GM12892 (cell line): Measurements from ENCODE around the gene CDCA5.
A peak's percentile ranks its signal among the peaks of the same experiment; 100 is the strongest.
"Not testable (repeated sequence)": the region's sequence is repeated elsewhere in the genome, so short reads cannot be mapped to it uniquely, and the experiment has no call there.

Source experiments
- DNase-seq: peaks from one replicate; pipeline ENCODE4 v3.0.0; 2011; ENCODE audit not compliant: insufficient read length
- FAIRE-seq: peaks from 2 replicates; lab custom pipeline; 2011; peaks lifted over from hg19 to GRCh38; lab: Jason Lieb, UNC
- POLR2A ChIP-seq: IDR thresholded peaks from 2 replicates; pipeline ENCODE4 v1.6.1; 2011; ENCODE audit warnings: low read depth, low read length, control low read depth
- POLR2AphosphoS5 ChIP-seq: IDR thresholded peaks from 2 replicates; pipeline ENCODE4 v1.6.1; 2011; ENCODE audit warnings: low read depth, low read length, control low read depth
- TAF1 ChIP-seq: IDR thresholded peaks from 2 replicates; pipeline ENCODE4 v1.6.1; 2011; ENCODE audit warnings: low read depth, mild to moderate bottlenecking, control low read depth, low read length, borderline replicate concordance

Gene CDCA5

GRCh38 chr11:65126624-65127274, 42.9 kb upstream of the CDCA5 start:
- peak; percentile 42 for FAIRE-seq
- no peak for DNase-seq

GRCh38 chr11:65125197-65126056, 41.6 kb upstream of the CDCA5 start:
- no peak for FAIRE-seq
- TF ChIP-seq POLR2A (no peak), TAF1 (no peak), POLR2AphosphoS5 (no peak)
- no peak for DNase-seq

More at GRCh38 chr11:65126624-65127274, 42.9 kb upstream of the CDCA5 start:
- 0 out of 2 replicates have a peak, but pooled peaks have one; percentile 45 for TF ChIP-seq POLR2AphosphoS5
- peak; percentile 48; the same call in 1 of the 2 replicates for TF ChIP-seq POLR2A
- TF ChIP-seq TAF1, result no peak

GRCh38 chr11:65124480-65125196, 40.8 kb upstream of the CDCA5 start:
- FAIRE-seq (no peak), DNase-seq (no peak)

DNA sequence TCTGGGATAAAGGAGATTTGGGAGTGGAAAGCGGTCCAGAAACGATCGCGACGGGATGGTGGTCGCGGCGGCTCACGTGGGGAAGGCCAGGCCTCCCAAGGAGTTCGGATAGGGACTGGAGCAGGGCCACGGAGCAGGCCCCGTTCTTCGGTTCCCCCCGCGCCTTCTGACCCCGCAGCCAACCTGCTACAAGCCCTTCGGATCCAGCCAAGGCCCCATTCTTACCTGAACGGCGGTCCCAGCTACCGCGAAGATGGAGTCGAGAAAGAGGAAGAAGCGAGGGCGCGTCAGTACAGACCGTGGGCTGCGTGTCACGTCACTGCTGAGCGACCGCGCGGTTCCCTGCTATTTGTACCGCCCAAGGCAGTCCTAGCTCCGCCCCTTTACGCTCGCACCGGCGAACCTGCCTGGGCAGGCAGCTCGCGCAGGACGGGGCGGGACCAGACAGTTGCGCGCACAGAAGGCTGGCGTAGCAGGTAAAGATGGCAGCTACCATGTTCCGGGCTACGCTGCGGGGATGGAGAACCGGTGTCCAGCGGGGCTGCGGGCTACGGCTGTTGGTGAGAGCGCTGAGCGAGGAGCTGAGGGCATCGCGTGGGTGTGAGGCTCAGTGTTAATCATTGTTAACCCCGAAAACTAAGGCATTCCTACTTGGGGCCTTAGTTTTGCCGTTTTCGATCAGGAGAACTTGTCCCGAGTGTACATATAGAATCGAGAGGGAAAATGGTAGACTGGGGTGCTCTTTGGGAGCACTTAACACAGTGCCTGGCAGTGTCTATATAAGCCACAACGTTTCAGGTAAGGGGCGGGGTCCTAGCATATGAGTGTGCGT, 38.2 kb upstream of the CDCA5 start, which contains the start of the genes FAU and MRPL49:
FAU (minus strand) TSS at position 270 of the 832 bp plus-strand sequence. CDS start 321 bp downstream, outside the sequence.
MRPL49 (plus strand) TSS at position 457 of the 832 bp plus-strand sequence; CDS start at position 483, 26 bp downstream.
- DNase-seq, result peak; percentile 96
- peak; percentile 88 for TF ChIP-seq POLR2AphosphoS5
- peak; percentile 94 for TF ChIP-seq POLR2A
- TF ChIP-seq TAF1, result peak; percentile 90
- FAIRE-seq, result peak; percentile 100

More at GRCh38 chr11:65124480-65125196, 40.8 kb upstream of the CDCA5 start:
- TF ChIP-seq POLR2A, result no peak
- TF ChIP-seq POLR2AphosphoS5, result no peak
- TF ChIP-seq TAF1, result no peak

- TF ChIP-seq TAF1 (no peak), POLR2A (no peak), POLR2AphosphoS5 (no peak)
- FAIRE-seq (no peak), DNase-seq (no peak)
Observed at GRCh38 chr11:65121447-65121864, 37.6 kb upstream of the CDCA5 start.

DNA sequence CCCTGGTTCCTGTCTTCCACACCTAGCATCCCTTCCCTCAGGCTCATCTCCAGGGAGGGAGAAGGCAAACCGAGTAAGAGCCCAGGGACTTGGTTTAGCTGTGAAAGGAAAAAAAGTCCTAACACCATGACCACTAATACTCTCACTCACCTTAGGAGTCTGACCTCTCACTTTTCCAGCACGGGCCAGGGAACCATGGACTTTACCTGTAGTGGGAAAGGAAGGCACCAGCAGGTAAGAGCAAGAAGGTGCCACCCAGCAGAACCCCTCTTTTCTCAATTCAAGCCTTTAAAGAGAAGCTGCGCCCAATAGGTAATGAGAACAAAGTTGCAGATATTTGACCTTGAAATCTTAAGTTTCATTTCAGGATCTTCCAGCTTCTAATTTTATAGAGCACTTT, 37.0 kb upstream of the CDCA5 start:
- TF ChIP-seq POLR2AphosphoS5 (no peak), POLR2A (no peak), TAF1 (no peak)

GRCh38 chr11:65119670-65119995, 35.8 kb upstream of the CDCA5 start:
- no peak for FAIRE-seq
- TF ChIP-seq POLR2AphosphoS5 (no peak), POLR2A (no peak), TAF1 (no peak)

More for the DNA sequence above, 37.0 kb upstream of the CDCA5 start:
- FAIRE-seq, result no peak
- DNase-seq, result no peak

DNA sequence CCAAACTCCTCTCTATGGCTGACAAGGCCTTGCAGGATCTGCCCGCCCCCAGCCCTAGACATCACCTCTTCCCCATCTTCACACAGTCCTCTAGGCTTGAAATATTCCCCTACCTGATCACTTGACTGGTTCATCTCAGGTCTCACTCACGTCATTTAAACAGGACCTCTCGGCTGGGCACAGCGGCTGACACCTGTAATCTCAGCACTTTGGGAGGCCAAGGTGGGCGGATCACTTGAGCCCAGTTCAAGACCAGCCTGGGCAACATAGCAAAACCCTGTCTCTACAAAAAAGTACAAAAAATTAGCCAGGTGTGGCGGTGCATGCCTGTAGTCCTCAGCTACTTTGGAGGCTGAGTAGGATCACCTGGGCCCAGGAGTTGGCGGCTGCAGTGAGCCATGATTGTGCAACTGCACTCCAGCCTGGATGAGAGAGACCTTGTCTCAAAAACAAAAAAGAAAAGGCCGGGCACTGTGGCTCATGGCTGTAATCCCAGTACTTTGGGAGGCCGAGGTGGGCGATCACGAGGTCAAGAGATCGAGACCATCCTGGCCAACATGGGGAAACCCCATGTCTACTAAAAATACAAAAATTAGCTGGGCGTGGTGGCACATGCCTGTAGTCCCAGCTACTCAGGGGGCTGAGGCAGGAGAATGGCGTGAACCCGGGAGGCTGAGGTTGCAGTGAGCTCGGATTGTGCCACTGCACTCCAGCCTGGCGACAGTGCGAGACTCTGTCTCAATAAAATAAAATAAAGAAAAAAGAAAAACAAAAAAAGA, 35.2 kb upstream of the CDCA5 start:
- DNase-seq, FAIRE-seq: not testable (repeated sequence)

More at GRCh38 chr11:65119670-65119995, 35.8 kb upstream of the CDCA5 start:
- DNase-seq, result no peak

GRCh38 chr11:65118097-65118837, 34.4 kb upstream of the CDCA5 start:
- DNase-seq (no peak), FAIRE-seq (no peak)
- TF ChIP-seq POLR2A, result no peak
